HepG2 (cell line): ENCODE measurements around the gene AANAT. TPM values are rescaled to one million over a fixed set of nuclear protein-coding genes. Genes with fewer than 3 reads are reported as not detected.

Experiments
- AGO1 ChIP-seq: fragments of 200-400 bp; formaldehyde crosslinking; IDR thresholded peaks from 2 replicates; pipeline ENCODE4 v1.6.1; 2017; ENCODE audit warnings: mild to moderate bottlenecking, low read depth, low read length, moderate library complexity; ENCODE audit not compliant: poor library complexity, severe bottlenecking
- ARHGAP35 ChIP-seq: sonication (generic); formaldehyde crosslinking; IDR thresholded peaks from 2 replicates; pipeline ENCODE4 v1.9.0; 2022; ENCODE audit warnings: mild to moderate bottlenecking, inconsistent platforms, moderate library complexity, missing genetic modification reagents, borderline replicate concordance
- CBX1 ChIP-seq: IDR thresholded peaks from one replicate; pipeline ENCODE4 v1.6.1; 2016; ENCODE audit warnings: antibody characterized with exemption, low read depth
- DNMT1 ChIP-seq: sonication (generic); formaldehyde crosslinking; IDR thresholded peaks from 2 replicates; pipeline ENCODE4 v1.5.1; 2020; ENCODE audit warnings: mild to moderate bottlenecking, missing genetic modification reagents
- ELF1 ChIP-seq: sonication (generic); formaldehyde crosslinking; IDR thresholded peaks from 2 replicates; pipeline ENCODE4 v1.4.0; 2020; ENCODE audit warnings: missing genetic modification reagents
- ETV5 ChIP-seq: IDR thresholded peaks from 2 replicates; pipeline ENCODE4 v1.6.1; 2018; ENCODE audit warnings: missing biosample characterization, missing genetic modification reagents, inconsistent platforms, borderline replicate concordance
- GLI4 ChIP-seq: sonication (generic); formaldehyde crosslinking; IDR thresholded peaks from 2 replicates; pipeline ENCODE4 v1.5.1; 2020; ENCODE audit warnings: missing genetic modification reagents, mild to moderate bottlenecking, moderate library complexity, borderline replicate concordance
- HDAC2 ChIP-seq: sonication (generic); formaldehyde crosslinking; IDR thresholded peaks from 2 replicates; pipeline ENCODE4 v1.4.0; 2020; ENCODE audit warnings: missing genetic modification reagents
- IRF2 ChIP-seq: IDR thresholded peaks from 2 replicates; pipeline ENCODE4 v1.6.1; 2018; ENCODE audit warnings: missing genetic modification reagents, missing compliant biosample characterization
- NFE2L1 ChIP-seq: sonication (generic); formaldehyde crosslinking; IDR thresholded peaks from 2 replicates; pipeline ENCODE4 v1.4.0; 2020; ENCODE audit warnings: missing genetic modification reagents, mild to moderate bottlenecking, borderline replicate concordance
- NFKBIZ ChIP-seq: IDR thresholded peaks from 2 replicates; pipeline ENCODE4 v1.6.1; 2018; ENCODE audit warnings: missing genetic modification reagents, missing compliant biosample characterization
- RARA ChIP-seq: IDR thresholded peaks from 2 replicates; pipeline ENCODE4 v1.6.1; 2016; ENCODE audit warnings: missing genetic modification reagents, missing compliant biosample characterization
- SMAD1 ChIP-seq: sonication (generic); formaldehyde crosslinking; IDR thresholded peaks from 2 replicates; pipeline ENCODE4 v1.4.0; 2020; ENCODE audit warnings: missing genetic modification reagents, low read depth, mild to moderate bottlenecking, borderline replicate concordance
- SMAD3 ChIP-seq: sonication (generic); formaldehyde crosslinking; IDR thresholded peaks from 2 replicates; pipeline ENCODE4 v1.4.0; 2020; ENCODE audit warnings: missing genetic modification reagents
- ZNF350 ChIP-seq: sonication (generic); formaldehyde crosslinking; IDR thresholded peaks from 2 replicates; pipeline ENCODE4 v1.4.0; 2020; ENCODE audit warnings: mild to moderate bottlenecking, low read depth, missing genetic modification reagents, borderline replicate concordance
- ZNF569 ChIP-seq: sonication (generic); formaldehyde crosslinking; IDR thresholded peaks from 2 replicates; pipeline ENCODE4 v1.5.0; 2020; ENCODE audit warnings: mild to moderate bottlenecking, missing genetic modification reagents, moderate library complexity, borderline replicate concordance
- ZNF616 ChIP-seq: sonication (generic); formaldehyde crosslinking; IDR thresholded peaks from 2 replicates; pipeline ENCODE4 v1.5.0; 2020; ENCODE audit warnings: low read depth, mild to moderate bottlenecking, missing genetic modification reagents
- ZNF747 ChIP-seq: sonication (generic); formaldehyde crosslinking; IDR thresholded peaks from 2 replicates; pipeline ENCODE4 v1.8.1; 2023; ENCODE audit warnings: missing genetic modification reagents, mild to moderate bottlenecking, borderline replicate concordance
- polyA plus RNA-seq, 8 experiments: library from polyadenylated mRNA; depleted of rRNA in 3 of 8; stranded (reverse) in 7 of 8; unstranded in 1 of 8; fragments of >200 nt; fragmentation: Illumina TruSeq in 4 of 8; extraction: Trizol in 4 of 8; gene quantifications; 2 replicates each; pipeline versions ENCODE4 v1.2.1 to v1.2.3, GENCODE V29; 2011 to 2016; ENCODE audit warnings: low read depth in 4 of 8, missing spikeins in 1 of 8, mixed read lengths in 1 of 8; ENCODE audit not compliant: insufficient read depth in 1 of 8
- total RNA-seq, 5 experiments: library from RNA; depleted of rRNA; stranded (reverse); fragments of >200 nt; fragmentation: Illumina TruSeq; extraction: Trizol; gene quantifications; 2 replicates each; pipeline ENCODE4 v1.2.3, GENCODE V29; 2016; ENCODE audit warnings: low read depth in 1 of 5
- TF ChIP-seq, protein P1 (sequence below): sonication (generic); formaldehyde crosslinking; conservative IDR thresholded peaks from 2 replicates; pipeline ENCODE4 v1.4.0; 2020; ENCODE audit warnings: missing genetic modification reagents
- TF ChIP-seq, protein P2 (sequence below): sonication (generic); IDR thresholded peaks from 2 replicates; pipeline ENCODE4 v1.6.1; 2016; ENCODE audit warnings: low read depth, borderline replicate concordance
- TF ChIP-seq, protein P3 (sequence below): sonication (generic); formaldehyde crosslinking; conservative IDR thresholded peaks from 2 replicates; pipeline ENCODE4 v1.4.0; 2020; ENCODE audit warnings: missing genetic modification reagents
- TF ChIP-seq, protein P4 (sequence below): sonication (generic); formaldehyde crosslinking; conservative IDR thresholded peaks from 2 replicates; pipeline ENCODE4 v1.4.0; 2020; ENCODE audit warnings: mild to moderate bottlenecking, missing genetic modification reagents, moderate library complexity

The AANAT gene
- total and polyA plus RNA-seq, 2 of the 13 experiments (the other 11 are each of a cell fraction or from before 2014, with no cell fraction given), result 0.07 TPM; not detected in 1

DNA sequence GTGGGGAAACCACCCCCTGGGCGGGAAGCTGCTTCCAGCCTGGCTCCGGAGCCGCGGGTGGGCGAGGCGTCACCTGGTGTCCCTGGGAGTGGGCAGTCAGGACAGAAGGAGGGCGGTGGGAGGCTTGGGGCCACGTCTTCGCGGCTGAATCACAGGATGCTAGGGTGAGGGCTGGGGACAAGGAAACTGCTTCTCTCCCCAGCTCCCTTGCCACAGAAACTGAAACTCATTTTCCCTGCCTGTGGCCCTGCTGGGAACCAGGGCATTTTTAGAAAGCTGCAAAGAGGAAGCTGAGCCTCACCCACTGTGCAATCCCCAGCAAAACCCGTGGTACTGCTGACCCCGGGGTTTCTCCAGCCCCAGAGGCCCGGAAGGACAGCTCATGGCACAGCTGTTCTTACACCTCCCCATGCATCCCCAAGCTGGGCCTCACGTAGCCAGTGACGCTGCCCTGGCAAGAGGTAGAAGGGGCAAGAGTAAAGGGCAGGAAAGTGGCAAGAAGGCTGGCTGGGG lies 25.6 kb downstream of the AANAT start (continued):
- 0 out of 2 replicates have a peak, but pooled peaks have one; percentile 21 for TF ChIP-seq HDAC2
- TF ChIP-seq ZNF616 (CRISPR knock-in tag), result no peak
- TF ChIP-seq ELF1 (CRISPR knock-in tag), result peak; percentile 54
- TF ChIP-seq DNMT1 (CRISPR knock-in tag), result 0 out of 2 replicates have a peak, but pooled peaks have one; percentile 9
- TF ChIP-seq SMAD3 (CRISPR knock-in tag), result no peak
- TF ChIP-seq, protein P1, sequence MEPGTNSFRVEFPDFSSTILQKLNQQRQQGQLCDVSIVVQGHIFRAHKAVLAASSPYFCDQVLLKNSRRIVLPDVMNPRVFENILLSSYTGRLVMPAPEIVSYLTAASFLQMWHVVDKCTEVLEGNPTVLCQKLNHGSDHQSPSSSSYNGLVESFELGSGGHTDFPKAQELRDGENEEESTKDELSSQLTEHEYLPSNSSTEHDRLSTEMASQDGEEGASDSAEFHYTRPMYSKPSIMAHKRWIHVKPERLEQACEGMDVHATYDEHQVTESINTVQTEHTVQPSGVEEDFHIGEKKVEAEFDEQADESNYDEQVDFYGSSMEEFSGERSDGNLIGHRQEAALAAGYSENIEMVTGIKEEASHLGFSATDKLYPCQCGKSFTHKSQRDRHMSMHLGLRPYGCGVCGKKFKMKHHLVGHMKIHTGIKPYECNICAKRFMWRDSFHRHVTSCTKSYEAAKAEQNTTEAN (CRISPR knock-in tag), result no peak
- TF ChIP-seq IRF2 (CRISPR knock-in tag), result 0 out of 2 replicates have a peak, but pooled peaks have one; percentile 7
- peak; percentile 81 for TF ChIP-seq ETV5 (CRISPR knock-in tag)
- 0 out of 2 replicates have a peak, but pooled peaks have one; percentile 26 for TF ChIP-seq RARA (CRISPR knock-in tag)
- no peak for TF ChIP-seq ZNF350 (CRISPR knock-in tag)
- no peak for TF ChIP-seq NFKBIZ (CRISPR knock-in tag)
- 0 out of 2 replicates have a peak, but pooled peaks have one; percentile 54 for TF ChIP-seq NFE2L1 (CRISPR knock-in tag)
- TF ChIP-seq, protein P2, sequence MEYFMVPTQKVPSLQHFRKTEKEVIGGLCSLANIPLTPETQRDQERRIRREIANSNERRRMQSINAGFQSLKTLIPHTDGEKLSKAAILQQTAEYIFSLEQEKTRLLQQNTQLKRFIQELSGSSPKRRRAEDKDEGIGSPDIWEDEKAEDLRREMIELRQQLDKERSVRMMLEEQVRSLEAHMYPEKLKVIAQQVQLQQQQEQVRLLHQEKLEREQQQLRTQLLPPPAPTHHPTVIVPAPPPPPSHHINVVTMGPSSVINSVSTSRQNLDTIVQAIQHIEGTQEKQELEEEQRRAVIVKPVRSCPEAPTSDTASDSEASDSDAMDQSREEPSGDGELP, result peak; percentile 93
- 0 out of 2 replicates have a peak, but pooled peaks have one; percentile 32 for TF ChIP-seq ZNF569 (CRISPR knock-in tag)
- no peak for TF ChIP-seq ARHGAP35 (CRISPR knock-in tag)
- TF ChIP-seq ZNF747 (CRISPR knock-in tag), result no peak
- TF ChIP-seq, protein P3, sequence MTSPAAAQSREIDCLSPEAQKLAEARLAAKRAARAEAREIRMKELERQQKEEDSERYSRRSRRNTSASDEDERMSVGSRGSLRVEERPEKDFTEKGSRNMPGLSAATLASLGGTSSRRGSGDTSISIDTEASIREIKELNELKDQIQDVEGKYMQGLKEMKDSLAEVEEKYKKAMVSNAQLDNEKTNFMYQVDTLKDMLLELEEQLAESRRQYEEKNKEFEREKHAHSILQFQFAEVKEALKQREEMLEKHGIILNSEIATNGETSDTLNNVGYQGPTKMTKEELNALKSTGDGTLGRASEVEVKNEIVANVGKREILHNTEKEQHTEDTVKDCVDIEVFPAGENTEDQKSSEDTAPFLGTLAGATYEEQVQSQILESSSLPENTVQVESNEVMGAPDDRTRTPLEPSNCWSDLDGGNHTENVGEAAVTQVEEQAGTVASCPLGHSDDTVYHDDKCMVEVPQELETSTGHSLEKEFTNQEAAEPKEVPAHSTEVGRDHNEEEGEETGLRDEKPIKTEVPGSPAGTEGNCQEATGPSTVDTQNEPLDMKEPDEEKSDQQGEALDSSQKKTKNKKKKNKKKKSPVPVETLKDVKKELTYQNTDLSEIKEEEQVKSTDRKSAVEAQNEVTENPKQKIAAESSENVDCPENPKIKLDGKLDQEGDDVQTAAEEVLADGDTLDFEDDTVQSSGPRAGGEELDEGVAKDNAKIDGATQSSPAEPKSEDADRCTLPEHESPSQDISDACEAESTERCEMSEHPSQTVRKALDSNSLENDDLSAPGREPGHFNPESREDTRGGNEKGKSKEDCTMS (CRISPR knock-in tag), result no peak
- TF ChIP-seq, protein P4, sequence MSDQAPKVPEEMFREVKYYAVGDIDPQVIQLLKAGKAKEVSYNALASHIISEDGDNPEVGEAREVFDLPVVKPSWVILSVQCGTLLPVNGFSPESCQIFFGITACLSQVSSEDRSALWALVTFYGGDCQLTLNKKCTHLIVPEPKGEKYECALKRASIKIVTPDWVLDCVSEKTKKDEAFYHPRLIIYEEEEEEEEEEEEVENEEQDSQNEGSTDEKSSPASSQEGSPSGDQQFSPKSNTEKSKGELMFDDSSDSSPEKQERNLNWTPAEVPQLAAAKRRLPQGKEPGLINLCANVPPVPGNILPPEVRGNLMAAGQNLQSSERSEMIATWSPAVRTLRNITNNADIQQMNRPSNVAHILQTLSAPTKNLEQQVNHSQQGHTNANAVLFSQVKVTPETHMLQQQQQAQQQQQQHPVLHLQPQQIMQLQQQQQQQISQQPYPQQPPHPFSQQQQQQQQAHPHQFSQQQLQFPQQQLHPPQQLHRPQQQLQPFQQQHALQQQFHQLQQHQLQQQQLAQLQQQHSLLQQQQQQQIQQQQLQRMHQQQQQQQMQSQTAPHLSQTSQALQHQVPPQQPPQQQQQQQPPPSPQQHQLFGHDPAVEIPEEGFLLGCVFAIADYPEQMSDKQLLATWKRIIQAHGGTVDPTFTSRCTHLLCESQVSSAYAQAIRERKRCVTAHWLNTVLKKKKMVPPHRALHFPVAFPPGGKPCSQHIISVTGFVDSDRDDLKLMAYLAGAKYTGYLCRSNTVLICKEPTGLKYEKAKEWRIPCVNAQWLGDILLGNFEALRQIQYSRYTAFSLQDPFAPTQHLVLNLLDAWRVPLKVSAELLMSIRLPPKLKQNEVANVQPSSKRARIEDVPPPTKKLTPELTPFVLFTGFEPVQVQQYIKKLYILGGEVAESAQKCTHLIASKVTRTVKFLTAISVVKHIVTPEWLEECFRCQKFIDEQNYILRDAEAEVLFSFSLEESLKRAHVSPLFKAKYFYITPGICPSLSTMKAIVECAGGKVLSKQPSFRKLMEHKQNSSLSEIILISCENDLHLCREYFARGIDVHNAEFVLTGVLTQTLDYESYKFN (CRISPR knock-in tag), result 0 out of 2 replicates have a peak, but pooled peaks have one; percentile 20
- TF ChIP-seq AGO1, result peak; percentile 77
- no peak for TF ChIP-seq CBX1
- TF ChIP-seq GLI4, result no peak
- TF ChIP-seq SMAD1 (CRISPR knock-in tag), result peak; percentile 26; the same call in 1 of the 2 replicates
